ENCODE results near the gene ICOSLG. TPM values are rescaled to one million over a fixed set of nuclear protein-coding genes. Genes with fewer than 3 reads are reported as not detected.
A peak's percentile ranks its signal among the peaks of the same experiment; 100 is the strongest.
"Not testable (repeated sequence)": the region's sequence is repeated elsewhere in the genome, so short reads cannot be mapped to it uniquely, and the experiment has no call there.

Gene ICOSLG
- 1 to 10 TPM; 6.1 to 6.4 TPM for total RNA-seq
- long read RNA-seq, full-length matches to known transcripts, result 2 of 3 reads
- long read RNA-seq, partial matches to known transcripts, result 1 of 3 reads
- long read RNA-seq, other reads (novel, unspliced or antisense), result 0 of 3 reads

- intact Hi-C loops (cut with DNase I), result not testable (repeated sequence)
- peak; percentile 89 to 90 for ATAC-seq
These were observed at the start of gene ICOSLG for GRCh38 chr21:44240842-44241241. Gene ICOSLG (minus strand): TSS chr21:44240943. CDS start chr21:44240817, 126 bp downstream.

GRCh38 chr21:44289381-44290010, 48.8 kb upstream of the ICOSLG start:
- intact Hi-C loops (cut with DNase I), result no loop called here
- DNase-seq, result peak; percentile 17
- no peak for ATAC-seq

More at GRCh38 chr21:44240842-44241241, at the start of gene ICOSLG:
- DNase-seq, result not testable (repeated sequence)

GRCh38 chr21:44288251-44289110, 47.7 kb upstream of the ICOSLG start:
- intact Hi-C loops (cut with DNase I), result no loop called here
- ATAC-seq (no peak), DNase-seq (peak; percentile 11)

GRCh38 chr21:44286716-44287632, 46.2 kb upstream of the ICOSLG start:
- DNase-seq, result peak; percentile 14
- intact Hi-C loops (cut with DNase I), result no loop called here

GRCh38 chr21:44286086-44286715, 45.5 kb upstream of the ICOSLG start:
- ATAC-seq (no peak), DNase-seq (peak; percentile 7)
- intact Hi-C loops (cut with DNase I), result no loop called here

More at GRCh38 chr21:44286716-44287632, 46.2 kb upstream of the ICOSLG start:
- ATAC-seq, result no peak

- intact Hi-C loops (cut with DNase I), result no loop called here
- peak; percentile 44 for DNase-seq
- ATAC-seq, result peak; percentile 48 to 60
These were observed 44.6 kb upstream of the ICOSLG start, which contains the start of gene AIRE for GRCh38 chr21:44285138-44285992. Gene AIRE (plus strand): TSS chr21:44285876. CDS start chr21:44286007, 131 bp downstream.

GRCh38 chr21:44283948-44284347, 43.2 kb upstream of the ICOSLG start:
- peak; percentile 7 for DNase-seq
- intact Hi-C loops (cut with DNase I), result no loop called here
- no peak for ATAC-seq

GRCh38 chr21:44283211-44283785, 42.6 kb upstream of the ICOSLG start:
- intact Hi-C loops (cut with DNase I); ATAC-seq: not testable (repeated sequence)
- DNase-seq, result peak; percentile 1

- intact Hi-C loops (cut with DNase I), result no loop called here
- ATAC-seq (no peak), DNase-seq (peak; percentile 8)
These were observed 41.6 kb upstream of the ICOSLG start for GRCh38 chr21:44282370-44282769.

GRCh38 chr21:44281801-44282200, 41.1 kb upstream of the ICOSLG start:
- ATAC-seq (no peak), DNase-seq (peak; percentile 15)
- intact Hi-C loops (cut with DNase I), result no loop called here

GRCh38 chr21:44279354-44280260, 38.9 kb upstream of the ICOSLG start:
- ATAC-seq, result no peak
- peak; percentile 4 for DNase-seq
- intact Hi-C loops (cut with DNase I), result no loop called here

GRCh38 chr21:44275041-44275440, 34.3 kb upstream of the ICOSLG start:
- intact Hi-C loops (cut with DNase I), result no loop called here
- ATAC-seq (no peak), DNase-seq (peak; percentile 3)

- intact Hi-C loops (cut with DNase I), result no loop called here
- ATAC-seq (no peak), DNase-seq (peak; percentile 10)
These were observed 32.3 kb upstream of the ICOSLG start for GRCh38 chr21:44273046-44273445.

GRCh38 chr21:44272284-44272858, 31.6 kb upstream of the ICOSLG start:
- ATAC-seq, result no peak
- intact Hi-C loops (cut with DNase I), result no loop called here
- peak; percentile 12 for DNase-seq

- ATAC-seq (no peak), DNase-seq (peak; percentile 11)
- intact Hi-C loops (cut with DNase I), result no loop called here
These were observed 31.0 kb upstream of the ICOSLG start for GRCh38 chr21:44271558-44272283.

Data from left cardiac atrium (tissue), 4 donors.